Ascending aorta (tissue), 2 donors: ENCODE results near the gene TMEM63C. TPM values are rescaled to one million over a fixed set of nuclear protein-coding genes. Genes with fewer than 3 reads are reported as not detected.

ENCODE experiments used
- DNase-seq, 2 donors: peaks; one replicate each; pipeline ENCODE4 v3.0.0-alpha.2; 2019; ENCODE audit warnings: low spot score in 2 of 2
- H3K27ac ChIP-seq, 2 donors: fragments of 200-600 bp; sonication (generic); one replicate each; pipeline ENCODE4 v1.5.1; 2016 to 2017; ENCODE audit warnings: mild to moderate bottlenecking in 1 of 2
- H3K27me3 ChIP-seq: fragments of 200-600 bp; sonication (generic); one replicate; pipeline ENCODE4 v1.5.1; 2017
- H3K36me3 ChIP-seq, 2 donors: fragments of 200-600 bp; sonication (generic); one replicate each; pipeline ENCODE4 v1.5.1; 2016
- H3K4me1 ChIP-seq, 2 donors: fragments of 200-600 bp; sonication (generic); one replicate each; pipeline ENCODE4 v1.5.1; 2016 to 2017; ENCODE audit warnings: mild to moderate bottlenecking in 1 of 2
- H3K4me3 ChIP-seq, 2 donors: fragments of 200-600 bp; sonication (generic); one replicate each; pipeline ENCODE4 v1.5.1; 2016 to 2017; ENCODE audit warnings: mild to moderate bottlenecking in 1 of 2
- H3K9me3 ChIP-seq, 2 donors: fragments of 200-600 bp; sonication (generic); one replicate each; pipeline ENCODE4 v1.5.1; 2016
- intact Hi-C: fragments of 100-400 bp; cut with DNase I; formaldehyde crosslinking; loops from one replicate; pipeline ENCODE4 v1.15.1; 2023
- total RNA-seq: library from RNA; depleted of rRNA; stranded (reverse); fragments of >200 nt; gene quantifications from one replicate; pipeline ENCODE4 v1.1.0, GENCODE V29; 2016
- TF ChIP-seq, protein P1 (sequence below), 3 experiments: fragments of 200-600 bp in 2 of 3; fragments of 450-650 bp in 1 of 3; sonication (generic) in 2 of 3; IDR thresholded peaks; one replicate each; pipeline ENCODE4 v1.5.1; 2016 to 2019; ENCODE audit warnings: antibody characterized with exemption in 3 of 3, mild to moderate bottlenecking in 1 of 3, moderate library complexity in 1 of 3

The TMEM63C gene
- total RNA-seq, 1 donor from 2014 or later: 0.11 TPM

DNA sequence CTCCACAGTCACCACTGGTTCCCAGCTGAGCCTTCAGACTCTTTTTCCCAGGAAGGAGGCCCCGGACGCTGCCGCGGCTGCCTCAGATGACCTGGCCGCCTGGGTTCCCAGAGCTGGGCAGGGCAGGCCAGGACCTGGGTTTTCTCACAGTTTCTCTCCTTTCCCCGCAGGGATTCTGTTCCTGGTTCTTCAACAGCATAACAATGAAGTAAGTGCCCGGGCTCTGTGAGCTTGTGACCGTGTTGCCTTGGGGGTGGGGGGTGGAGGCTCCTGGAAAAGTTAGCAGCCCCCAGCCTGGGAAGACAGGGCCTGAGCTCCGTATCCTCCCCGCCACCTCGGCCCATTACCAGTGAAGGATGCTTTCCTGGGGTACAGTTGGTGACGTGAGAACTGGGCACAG lies 43.7 kb downstream of the TMEM63C start:
- TF ChIP-seq, protein P1, sequence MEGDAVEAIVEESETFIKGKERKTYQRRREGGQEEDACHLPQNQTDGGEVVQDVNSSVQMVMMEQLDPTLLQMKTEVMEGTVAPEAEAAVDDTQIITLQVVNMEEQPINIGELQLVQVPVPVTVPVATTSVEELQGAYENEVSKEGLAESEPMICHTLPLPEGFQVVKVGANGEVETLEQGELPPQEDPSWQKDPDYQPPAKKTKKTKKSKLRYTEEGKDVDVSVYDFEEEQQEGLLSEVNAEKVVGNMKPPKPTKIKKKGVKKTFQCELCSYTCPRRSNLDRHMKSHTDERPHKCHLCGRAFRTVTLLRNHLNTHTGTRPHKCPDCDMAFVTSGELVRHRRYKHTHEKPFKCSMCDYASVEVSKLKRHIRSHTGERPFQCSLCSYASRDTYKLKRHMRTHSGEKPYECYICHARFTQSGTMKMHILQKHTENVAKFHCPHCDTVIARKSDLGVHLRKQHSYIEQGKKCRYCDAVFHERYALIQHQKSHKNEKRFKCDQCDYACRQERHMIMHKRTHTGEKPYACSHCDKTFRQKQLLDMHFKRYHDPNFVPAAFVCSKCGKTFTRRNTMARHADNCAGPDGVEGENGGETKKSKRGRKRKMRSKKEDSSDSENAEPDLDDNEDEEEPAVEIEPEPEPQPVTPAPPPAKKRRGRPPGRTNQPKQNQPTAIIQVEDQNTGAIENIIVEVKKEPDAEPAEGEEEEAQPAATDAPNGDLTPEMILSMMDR (IDR thresholded peaks at IDR 0.05): no peak
- H3K27ac ChIP-seq: no peak overlapping the region
- no peaks in the 10 kb centered on the region for H3K9me3 ChIP-seq
- H3K27me3 ChIP-seq: no peaks in the 10 kb centered on the region
- no peaks in the 10 kb centered on the region for H3K36me3 ChIP-seq
- H3K4me1 ChIP-seq: no peaks in the 10 kb centered on the region
- intact Hi-C loops: no loop called here
- DNase-seq: no peak
- no peak overlapping the region for H3K4me3 ChIP-seq

DNA sequence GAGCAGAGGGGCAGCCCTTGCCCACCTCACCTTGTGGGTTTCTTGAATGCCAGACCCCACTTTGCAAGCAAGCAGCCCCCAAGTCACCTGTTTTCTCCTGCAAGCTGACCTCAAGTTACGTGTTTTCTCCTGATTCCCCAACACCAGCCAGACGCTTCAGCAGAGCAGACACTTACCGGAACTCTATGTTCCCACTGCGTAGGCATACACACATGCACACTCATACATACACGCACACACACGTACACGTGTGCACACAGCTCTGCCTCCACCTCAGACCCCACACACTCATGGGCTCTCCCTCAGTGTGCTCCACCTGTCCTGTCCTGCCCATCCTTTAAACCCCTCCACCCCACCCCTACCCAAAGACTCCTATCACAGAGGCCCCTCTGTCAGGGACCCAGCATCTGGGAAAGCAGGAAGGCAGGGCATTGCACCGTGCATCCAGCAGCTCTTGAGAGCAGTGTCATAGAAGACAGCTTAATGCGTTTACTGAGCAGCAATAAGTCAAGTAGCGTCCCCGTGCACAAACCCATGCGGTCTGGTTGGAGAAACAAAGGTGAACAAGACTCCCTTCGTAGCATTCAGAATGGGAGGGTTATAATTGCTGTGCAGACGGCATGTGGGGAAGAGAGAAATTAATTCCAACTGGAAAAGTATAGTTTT lies 44.4 kb downstream of the TMEM63C start:
- no peaks in the 10 kb centered on the region for H3K27me3 ChIP-seq
- H3K4me3 ChIP-seq: no peak overlapping the region
- no peak for DNase-seq
- no peak overlapping the region for H3K27ac ChIP-seq
- H3K9me3 ChIP-seq: no peaks in the 10 kb centered on the region
- TF ChIP-seq, protein P1 (IDR thresholded peaks at IDR 0.05): no peak
- H3K36me3 ChIP-seq: no peaks in the 10 kb centered on the region
- H3K4me1 ChIP-seq: no peaks in the 10 kb centered on the region
- intact Hi-C loops: no loop called here

DNA sequence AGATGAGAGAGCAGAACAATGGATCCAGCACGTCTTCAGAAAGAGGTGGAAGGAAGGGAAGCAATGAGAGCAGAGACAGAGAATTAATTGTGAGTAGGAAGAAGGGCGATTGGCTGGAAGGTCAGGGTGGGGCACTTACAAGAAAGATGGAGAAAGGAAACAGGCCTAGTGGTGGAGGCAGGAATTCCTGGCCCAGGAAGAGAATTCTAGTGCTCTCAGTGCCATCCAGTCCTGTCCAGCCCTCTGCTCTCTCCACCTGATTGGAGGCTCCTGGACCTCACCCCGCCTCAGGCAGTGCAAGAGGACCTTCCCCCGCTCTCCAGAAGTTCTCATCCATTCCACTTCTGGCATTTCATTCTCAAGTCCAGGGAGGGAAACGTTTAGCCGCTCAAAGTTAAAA lies 46.5 kb downstream of the TMEM63C start:
- H3K9me3 ChIP-seq: no peaks in the 10 kb centered on the region

DNA sequence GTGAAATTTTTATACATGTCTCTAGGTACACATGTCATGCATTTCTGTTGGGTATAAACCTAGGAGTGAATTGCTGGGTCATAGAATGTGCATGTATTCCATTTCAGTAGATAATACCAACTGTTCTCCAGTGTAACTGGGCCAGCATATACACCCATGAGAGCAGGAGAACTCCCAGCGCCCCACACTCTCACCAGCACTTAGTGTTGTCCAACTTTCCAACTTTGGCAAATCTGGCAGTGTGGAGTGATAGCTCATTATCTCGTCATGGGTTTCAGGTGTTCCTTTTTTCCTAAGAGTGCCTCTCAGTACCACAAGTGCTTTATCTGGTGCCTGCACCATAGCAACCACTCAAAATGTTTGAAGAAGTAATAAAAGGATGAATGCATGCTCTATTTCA lies 49.3 kb downstream of the TMEM63C start:
- intact Hi-C loops: no loop called here
- Histone ChIP-seq H3K27me3 (no peaks in the 10 kb centered on the region), H3K4me3 (no peak overlapping the region), H3K9me3 (no peaks in the 10 kb centered on the region), H3K36me3 (no peaks in the 10 kb centered on the region), H3K27ac (no peak overlapping the region), H3K4me1 (no peaks in the 10 kb centered on the region)
- TF ChIP-seq, protein P1 (IDR thresholded peaks at IDR 0.05): no peak
- no peak for DNase-seq

More for the DNA sequence above, 46.5 kb downstream of the TMEM63C start:
- TF ChIP-seq, protein P1 (IDR thresholded peaks at IDR 0.05): no peak
- Histone ChIP-seq H3K27me3 (no peaks in the 10 kb centered on the region), H3K27ac (no peak overlapping the region), H3K36me3 (no peaks in the 10 kb centered on the region), H3K4me1 (no peaks in the 10 kb centered on the region), H3K4me3 (no peak overlapping the region)
- no peak for DNase-seq
- intact Hi-C loops: no loop called here

DNA sequence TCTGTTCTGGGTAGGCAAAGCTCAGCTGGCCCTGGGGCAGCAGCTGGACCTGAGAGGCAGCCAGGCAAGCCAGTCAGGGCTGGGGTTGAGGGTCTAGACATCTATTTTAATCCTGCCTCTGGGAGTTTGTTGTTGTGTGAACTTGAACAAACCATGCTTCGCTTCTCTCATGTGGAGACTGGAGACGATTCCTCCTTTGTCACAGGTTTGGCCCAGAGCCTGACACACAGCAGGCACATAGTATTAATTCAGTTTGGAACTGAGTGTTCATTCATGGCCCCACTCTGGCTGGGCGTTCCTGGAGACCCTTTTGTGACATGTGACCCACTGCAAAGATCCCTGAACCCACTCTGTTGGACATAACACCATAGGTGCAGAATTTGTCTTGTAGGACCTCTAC lies 50.1 kb downstream of the TMEM63C start:
- Histone ChIP-seq H3K36me3 (no peaks in the 10 kb centered on the region), H3K27ac (no peak overlapping the region), H3K4me3 (no peak overlapping the region), H3K27me3 (no peaks in the 10 kb centered on the region), H3K4me1 (no peaks in the 10 kb centered on the region), H3K9me3 (no peaks in the 10 kb centered on the region)
- intact Hi-C loops: no loop called here
- no peak for DNase-seq
- TF ChIP-seq, protein P1 (IDR thresholded peaks at IDR 0.05): no peak

DNA sequence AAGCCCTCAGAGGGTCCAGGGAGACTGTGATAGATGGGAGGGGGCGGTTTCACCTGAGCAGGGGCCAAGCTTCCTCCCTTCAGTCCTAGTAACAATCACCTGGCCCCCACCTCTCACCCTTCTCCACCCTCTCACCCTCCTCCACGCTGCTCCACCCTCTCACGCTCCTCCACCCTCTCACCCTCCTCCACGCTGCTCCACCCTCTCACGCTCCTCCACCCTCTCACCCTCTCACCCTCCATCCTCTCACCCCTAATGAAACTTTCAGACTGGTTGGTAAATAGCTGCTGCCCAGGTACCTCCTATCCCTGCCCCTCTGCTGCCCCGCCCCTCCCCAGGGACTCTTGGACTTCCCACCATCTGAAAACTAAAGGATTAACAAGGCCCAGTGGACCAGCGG lies 55.2 kb downstream of the TMEM63C start:
- no peaks in the 10 kb centered on the region for H3K36me3 ChIP-seq
- DNase-seq: no peak
- no peaks in the 10 kb centered on the region for H3K27me3 ChIP-seq
- no peaks in the 10 kb centered on the region for H3K9me3 ChIP-seq
- intact Hi-C loops: no loop called here
- TF ChIP-seq, protein P1 (IDR thresholded peaks at IDR 0.05): no peak
- H3K4me3 ChIP-seq: no peak overlapping the region
- no peaks in the 10 kb centered on the region for H3K4me1 ChIP-seq
- H3K27ac ChIP-seq: no peak overlapping the region
